Stomach (tissue), 9 donors: ENCODE data around the gene ERO1B. TPM values are rescaled to one million over a fixed set of nuclear protein-coding genes. Genes with fewer than 3 reads are reported as not detected.

Source experiments
- DNase-seq, 2 donors: peaks; one replicate each; pipeline versions ENCODE4 v3.0.0 to v3.0.0-alpha.2; 2013 to 2019
- H3K27ac ChIP-seq, 5 donors: fragments of 200-600 bp in 4 of 5; sonication (generic) in 4 of 5; one replicate each; pipeline ENCODE4 v1.5.1; 2013 to 2019; ENCODE audit warnings: mild to moderate bottlenecking in 1 of 5, moderate library complexity in 1 of 5
- H3K27me3 ChIP-seq, 3 donors: fragments of 200-600 bp; sonication (generic); one replicate each; pipeline ENCODE4 v1.5.1; 2017 to 2019; ENCODE audit warnings: mixed run types in 1 of 3
- H3K36me3 ChIP-seq, 4 donors: fragments of 200-600 bp; sonication (generic); 1 replicate in 3 of 4; 2 replicates in 1 of 4; pipeline ENCODE4 v1.5.1; 2016 to 2019
- H3K4me1 ChIP-seq, 4 donors: fragments of 200-600 bp; sonication (generic); one replicate each; pipeline ENCODE4 v1.5.1; 2016 to 2019
- H3K4me3 ChIP-seq, 4 donors: fragments of 200-600 bp; sonication (generic) in 3 of 4; one replicate each; pipeline ENCODE4 v1.5.1; 2016 to 2019; ENCODE audit warnings: mild to moderate bottlenecking in 1 of 4
- H3K9me3 ChIP-seq, 4 donors: fragments of 200-600 bp; sonication (generic); one replicate each; pipeline ENCODE4 v1.5.1; 2016 to 2019
- EP300 ChIP-seq: sonication (generic); formaldehyde crosslinking; IDR thresholded peaks from one replicate; pipeline ENCODE4 v1.6.1; 2017; ENCODE audit warnings: antibody characterized with exemption
- POLR2A ChIP-seq, 4 donors: fragments of 450-650 bp; IDR thresholded peaks; one replicate each; pipeline ENCODE4 v1.6.1; 2016; ENCODE audit warnings: antibody characterized with exemption in 4 of 4, control low read depth in 2 of 4, mild to moderate bottlenecking in 1 of 4, moderate library complexity in 1 of 4
- POLR2AphosphoS5 ChIP-seq, 3 donors: sonication (generic); formaldehyde crosslinking; IDR thresholded peaks; one replicate each; pipeline ENCODE4 v1.6.1; 2016; ENCODE audit warnings: antibody characterized with exemption in 3 of 3
- WGBS, 5 donors: extraction: QIAGEN DNeasy Blood & Tissue Kit in 3 of 5; methylation state at CpG; one replicate each; pipeline versions ENCODE4 v1.1.5 to v1.1.7; 2013 to 2018; 5-methylcytosine and 5-hydroxymethylcytosine counted together
- intact Hi-C: fragments of 100-400 bp; cut with DNase I; formaldehyde crosslinking; loops from one replicate; pipeline ENCODE4 v1.15.1; 2023; ENCODE audit warnings: low total_unique reads
- polyA plus RNA-seq, 3 donors: library from polyadenylated mRNA; stranded (reverse); fragments of 200-250 nt; gene quantifications; one replicate each; pipeline ENCODE4 v1.2.3, GENCODE V29; 2013
- total RNA-seq, 5 donors: library from RNA; depleted of rRNA; stranded (reverse); fragments of >200 nt; gene quantifications; one replicate each; pipeline versions ENCODE4 v1.1.0 to v1.2.3, GENCODE V29; 2014 to 2016
- TF ChIP-seq, protein P1 (sequence below), 7 experiments: fragments of 450-650 bp in 4 of 7; fragments of 200-600 bp in 3 of 7; sonication (generic) in 3 of 7; IDR thresholded peaks; one replicate each; pipeline ENCODE4 v1.5.1; 2016 to 2019; ENCODE audit warnings: antibody characterized with exemption in 7 of 7, control low read depth in 2 of 7, mild to moderate bottlenecking in 1 of 7
- donor health status: healthy with polysubstance abuse.
- donor health status: Bipolar disorder and iron deficiency.
- donor health status: healthy.

ERO1B gene
- total and polyA plus RNA-seq, 8 donors, result 3.2 to 103 (median 27.9) TPM

DNA sequence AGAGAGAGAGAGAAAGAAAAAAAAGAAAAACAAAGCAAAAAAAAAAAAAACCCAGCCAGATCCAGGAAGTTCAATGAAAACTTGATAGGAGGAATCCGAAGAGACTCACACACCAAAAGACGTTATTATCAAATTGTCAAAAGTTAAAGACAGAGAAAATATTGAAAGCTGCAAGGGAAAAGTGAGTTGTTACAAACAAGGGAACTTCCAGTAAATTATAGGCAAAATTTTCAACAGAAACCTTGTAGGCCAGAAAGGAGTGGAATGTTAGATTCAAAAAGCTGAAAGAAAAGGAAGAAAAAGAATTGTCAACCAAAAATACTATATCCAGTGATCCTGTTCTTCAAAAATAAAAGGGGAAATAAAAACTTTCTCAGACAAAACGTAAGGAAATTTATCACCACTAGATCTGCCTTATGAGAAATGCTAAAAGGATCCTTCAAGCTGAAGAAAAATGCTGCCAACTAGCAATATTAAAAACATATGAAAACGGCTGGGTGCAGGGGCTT, 23.6 kb downstream of the ERO1B start:
- WGBS, 5 donors, result 84 to 98% (median 92%) methylated on average over 4 of the region's 4 CpGs
- peaks cover 0 to 26% (median 3%) of the 10 kb centered on the region in 4 donors for H3K4me1 ChIP-seq
- no peak for DNase-seq
- H3K36me3 ChIP-seq, result peaks cover 6 to 53% (median 33%) of the 10 kb centered on the region in 4 donors
- no peak overlapping the region for H3K27ac ChIP-seq
- H3K9me3 ChIP-seq, result peaks cover 0 to 55% (median 25%) of the 10 kb centered on the region in 4 donors
- H3K4me3 ChIP-seq, result no peak overlapping the region
- intact Hi-C loops, result no loop called here
- no peak for TF ChIP-seq POLR2A (IDR thresholded peaks at IDR 0.05)
- TF ChIP-seq EP300, result no peak
- TF ChIP-seq POLR2AphosphoS5 (IDR thresholded peaks at IDR 0.05), result no peak
- no peaks in the 10 kb centered on the region for H3K27me3 ChIP-seq

DNA sequence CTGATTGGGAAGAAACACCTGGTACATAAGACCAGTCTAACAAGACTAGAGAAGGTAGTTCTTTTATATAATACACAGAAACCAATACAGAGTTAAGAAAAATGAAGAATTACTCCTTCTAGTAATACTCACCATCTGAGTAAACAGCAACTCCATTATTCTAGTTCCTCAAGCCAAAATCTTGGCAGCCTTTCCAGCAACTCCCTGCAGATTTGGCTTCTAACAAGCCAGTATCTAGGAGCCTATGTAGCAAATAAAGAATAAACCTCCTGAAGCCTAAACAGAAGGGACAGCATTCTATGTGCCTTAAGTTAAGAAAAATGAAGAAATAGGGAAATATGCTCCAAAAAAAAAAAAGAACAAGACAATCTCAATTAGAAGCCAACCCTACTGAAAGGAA, 24.5 kb downstream of the ERO1B start:
- peaks cover 2 to 50% (median 26%) of the 10 kb centered on the region in 4 donors for H3K36me3 ChIP-seq
- DNase-seq, result no peak
- intact Hi-C loops, result no loop called here
- no peaks in the 10 kb centered on the region for H3K27me3 ChIP-seq
- H3K4me1 ChIP-seq, result peaks cover 0 to 26% (median 3%) of the 10 kb centered on the region in 4 donors
- no peak overlapping the region for H3K27ac ChIP-seq
- H3K9me3 ChIP-seq, result peaks cover 0 to 50% (median 23%) of the 10 kb centered on the region in 4 donors
- no peak overlapping the region for H3K4me3 ChIP-seq
- TF ChIP-seq EP300 (no peak), POLR2AphosphoS5 (IDR thresholded peaks at IDR 0.05) (no peak), POLR2A (IDR thresholded peaks at IDR 0.05) (no peak)
- TF ChIP-seq, protein P1, sequence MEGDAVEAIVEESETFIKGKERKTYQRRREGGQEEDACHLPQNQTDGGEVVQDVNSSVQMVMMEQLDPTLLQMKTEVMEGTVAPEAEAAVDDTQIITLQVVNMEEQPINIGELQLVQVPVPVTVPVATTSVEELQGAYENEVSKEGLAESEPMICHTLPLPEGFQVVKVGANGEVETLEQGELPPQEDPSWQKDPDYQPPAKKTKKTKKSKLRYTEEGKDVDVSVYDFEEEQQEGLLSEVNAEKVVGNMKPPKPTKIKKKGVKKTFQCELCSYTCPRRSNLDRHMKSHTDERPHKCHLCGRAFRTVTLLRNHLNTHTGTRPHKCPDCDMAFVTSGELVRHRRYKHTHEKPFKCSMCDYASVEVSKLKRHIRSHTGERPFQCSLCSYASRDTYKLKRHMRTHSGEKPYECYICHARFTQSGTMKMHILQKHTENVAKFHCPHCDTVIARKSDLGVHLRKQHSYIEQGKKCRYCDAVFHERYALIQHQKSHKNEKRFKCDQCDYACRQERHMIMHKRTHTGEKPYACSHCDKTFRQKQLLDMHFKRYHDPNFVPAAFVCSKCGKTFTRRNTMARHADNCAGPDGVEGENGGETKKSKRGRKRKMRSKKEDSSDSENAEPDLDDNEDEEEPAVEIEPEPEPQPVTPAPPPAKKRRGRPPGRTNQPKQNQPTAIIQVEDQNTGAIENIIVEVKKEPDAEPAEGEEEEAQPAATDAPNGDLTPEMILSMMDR (IDR thresholded peaks at IDR 0.05), result no peak

DNA sequence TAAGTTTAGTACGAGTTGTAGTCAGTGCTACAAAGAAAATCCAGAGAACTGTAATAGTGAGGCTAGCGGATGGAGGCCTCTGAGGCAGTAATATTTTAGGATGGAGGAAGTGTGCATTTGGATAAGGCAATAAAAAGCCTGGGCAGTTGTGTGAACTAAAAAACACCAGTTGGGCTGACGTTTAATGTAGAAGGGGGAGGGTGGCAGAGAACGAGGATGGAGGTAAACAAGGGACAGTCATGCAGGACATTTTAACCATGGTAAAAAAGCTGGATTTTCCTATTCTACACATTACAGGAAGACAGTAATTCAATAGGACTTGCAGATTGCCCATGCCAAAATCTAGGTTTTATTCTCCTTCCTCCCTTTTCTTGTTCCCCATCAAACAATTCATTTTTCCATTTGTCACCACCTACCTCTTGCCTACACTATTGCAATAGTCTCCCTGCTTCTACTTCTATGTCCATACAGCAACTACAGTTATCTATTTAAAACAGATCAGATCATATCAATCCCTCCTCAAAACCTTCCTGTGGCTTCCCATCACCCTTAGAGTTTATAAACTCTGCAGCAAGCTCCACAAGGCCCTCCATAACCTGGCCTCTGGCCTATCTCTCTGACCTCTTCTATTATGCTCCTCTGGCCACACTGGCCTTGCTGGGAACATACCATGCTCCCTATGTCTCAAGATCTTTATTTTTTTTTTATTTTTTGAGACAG, 27.7 kb downstream of the ERO1B start:
- 58 to 75% (median 67%) methylated on average over 4 of the region's 4 CpGs for WGBS, 5 donors
- intact Hi-C loops, result no loop called here

DNA sequence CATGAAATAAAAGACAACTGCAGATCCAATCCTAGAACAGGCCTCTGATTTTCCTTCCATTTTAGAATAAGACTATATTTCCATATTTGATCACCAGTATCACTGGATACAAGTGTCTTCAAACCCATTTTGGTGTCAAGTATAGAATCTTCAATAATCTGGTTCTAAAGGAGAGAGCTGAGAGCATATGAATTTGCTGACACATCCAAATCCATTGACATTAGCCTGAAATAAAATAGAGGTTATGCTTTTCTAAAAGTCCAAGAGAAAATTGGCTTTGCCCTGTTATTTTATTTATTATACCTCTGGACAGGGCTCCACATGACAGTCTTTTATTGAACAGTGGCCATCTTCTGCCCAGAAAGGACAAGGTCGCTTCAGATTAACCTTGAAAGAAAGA, 28.6 kb downstream of the ERO1B start:
- Histone ChIP-seq H3K4me3 (no peak overlapping the region), H3K9me3 (peaks cover 0 to 13% (median 6%) of the 10 kb centered on the region in 4 donors), H3K27me3 (no peaks in the 10 kb centered on the region), H3K36me3 (peaks cover 0 to 39% (median 24%) of the 10 kb centered on the region in 4 donors), H3K27ac (no peak overlapping the region), H3K4me1 (peaks cover 0 to 26% (median 3%) of the 10 kb centered on the region in 4 donors)
- no peak for DNase-seq
- 94 to 100% (median 97%) methylated on average over 1 of the region's 1 CpG for WGBS, 5 donors
- TF ChIP-seq POLR2AphosphoS5 (IDR thresholded peaks at IDR 0.05) (no peak), POLR2A (IDR thresholded peaks at IDR 0.05) (no peak)
- intact Hi-C loops, result no loop called here

More for the DNA sequence above, 27.7 kb downstream of the ERO1B start:
- no peak overlapping the region for H3K4me3 ChIP-seq
- H3K9me3 ChIP-seq, result peaks cover 0 to 22% (median 15%) of the 10 kb centered on the region in 4 donors
- peaks cover 0 to 26% (median 3%) of the 10 kb centered on the region in 4 donors for H3K4me1 ChIP-seq
- DNase-seq, result no peak
- H3K27ac ChIP-seq, result no peak overlapping the region
- TF ChIP-seq EP300, result no peak
- TF ChIP-seq POLR2A (IDR thresholded peaks at IDR 0.05), result no peak
- TF ChIP-seq, protein P1 (IDR thresholded peaks at IDR 0.05), result no peak
- TF ChIP-seq POLR2AphosphoS5 (IDR thresholded peaks at IDR 0.05), result no peak
- H3K36me3 ChIP-seq, result peaks cover 0 to 42% (median 26%) of the 10 kb centered on the region in 4 donors
- H3K27me3 ChIP-seq, result no peaks in the 10 kb centered on the region

DNA sequence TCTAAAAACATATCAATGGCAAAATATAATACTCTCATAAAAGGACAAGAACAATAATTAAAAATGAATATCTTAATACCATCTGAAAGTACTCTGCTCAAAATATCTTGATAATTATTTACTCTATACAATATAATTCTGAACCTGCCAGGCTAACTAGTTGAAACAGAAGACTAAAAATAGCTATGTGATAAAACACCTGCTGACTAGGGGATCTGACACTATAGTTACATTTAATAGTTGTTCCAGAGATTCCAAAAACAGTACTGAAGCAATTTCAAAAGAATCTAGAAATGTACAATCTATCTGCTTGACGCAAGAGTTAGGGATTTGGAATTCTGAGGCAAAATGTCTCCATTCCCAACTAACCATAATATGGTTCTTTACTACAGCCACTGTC, 30.2 kb downstream of the ERO1B start:
- no peak overlapping the region for H3K4me3 ChIP-seq
- H3K27ac ChIP-seq, result no peak overlapping the region
- DNase-seq, result no peak
- WGBS, 5 donors, result 82 to 100% (median 94%) methylated on average over 1 of the region's 1 CpG
- no peaks in the 10 kb centered on the region for H3K9me3 ChIP-seq
- intact Hi-C loops, result no loop called here
- peaks cover 0 to 29% (median 16%) of the 10 kb centered on the region in 4 donors for H3K36me3 ChIP-seq
- H3K4me1 ChIP-seq, result peaks cover 0 to 22% (median 2%) of the 10 kb centered on the region in 4 donors
- no peak for TF ChIP-seq POLR2AphosphoS5 (IDR thresholded peaks at IDR 0.05)
- TF ChIP-seq, protein P1 (IDR thresholded peaks at IDR 0.05), result no peak
- TF ChIP-seq EP300, result no peak
- TF ChIP-seq POLR2A (IDR thresholded peaks at IDR 0.05), result no peak
- H3K27me3 ChIP-seq, result no peaks in the 10 kb centered on the region
